IPS DF 4.7 (cell line): ENCODE measurements around the gene PADI6.
A peak's percentile ranks its signal among the peaks of the same experiment; 100 is the strongest.
"Not testable (repeated sequence)": the region's sequence is repeated elsewhere in the genome, so short reads cannot be mapped to it uniquely, and the experiment has no call there.

Experiments used
- DNase-seq: peaks from one replicate; pipeline ENCODE4 v3.0.0-alpha.2; 2013; ENCODE audit warnings: low spot score; ENCODE audit errors: extremely low read depth

The PADI6 gene

DNA sequence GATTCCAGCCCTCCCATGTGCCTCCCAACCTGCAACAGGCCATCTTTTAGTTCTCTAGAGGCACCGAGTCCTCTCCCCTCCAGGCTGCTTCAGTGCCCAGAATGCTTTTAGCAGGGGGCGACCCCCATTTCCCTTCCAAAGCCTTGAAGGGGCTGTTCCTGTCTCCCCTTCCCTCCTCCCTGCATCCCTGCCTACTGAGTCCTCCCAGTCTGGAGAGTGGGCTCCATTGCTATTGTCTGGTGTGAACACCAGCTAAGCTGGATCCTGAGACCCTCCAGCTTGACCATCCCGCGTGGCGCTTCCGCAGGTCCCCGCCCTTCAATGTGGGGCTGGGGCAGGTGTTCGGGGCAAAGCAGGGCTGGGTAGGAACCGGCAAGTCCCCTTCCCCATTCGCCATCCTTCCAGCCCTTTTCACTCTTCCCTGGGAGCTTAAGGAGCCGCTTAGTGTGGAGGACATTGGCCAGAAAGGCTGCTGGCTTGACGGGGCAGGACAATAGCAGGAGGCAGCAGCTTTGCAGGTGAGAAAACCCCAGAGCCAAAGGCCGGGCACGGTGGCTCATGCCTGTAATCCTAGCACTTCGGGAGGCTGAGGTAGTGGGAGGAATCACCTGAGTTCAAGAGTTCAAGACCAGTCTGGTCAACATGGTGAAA lies 32.2 kb downstream of the PADI6 start:
- DNase-seq: no peak

DNA sequence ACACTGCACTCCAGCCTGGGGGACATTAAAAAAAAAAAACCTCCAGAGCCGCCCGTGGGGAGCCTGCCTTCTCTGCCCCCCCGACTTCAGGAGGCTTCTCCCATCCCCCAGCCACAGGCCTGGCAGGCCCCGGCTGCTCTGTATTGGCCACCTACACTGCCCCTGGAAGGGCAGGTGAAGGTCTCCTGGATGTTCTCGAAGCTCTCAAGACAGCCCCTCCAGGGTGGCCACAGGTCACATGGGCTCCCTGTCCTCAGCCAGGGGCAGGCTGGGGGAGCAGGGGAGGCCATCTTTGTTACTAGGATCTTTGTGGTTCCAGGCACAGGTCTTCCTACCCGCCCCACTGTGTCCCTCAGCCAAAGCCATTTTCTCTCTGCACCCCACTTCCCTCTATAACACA lies 32.8 kb downstream of the PADI6 start:
- no peak for DNase-seq

DNA sequence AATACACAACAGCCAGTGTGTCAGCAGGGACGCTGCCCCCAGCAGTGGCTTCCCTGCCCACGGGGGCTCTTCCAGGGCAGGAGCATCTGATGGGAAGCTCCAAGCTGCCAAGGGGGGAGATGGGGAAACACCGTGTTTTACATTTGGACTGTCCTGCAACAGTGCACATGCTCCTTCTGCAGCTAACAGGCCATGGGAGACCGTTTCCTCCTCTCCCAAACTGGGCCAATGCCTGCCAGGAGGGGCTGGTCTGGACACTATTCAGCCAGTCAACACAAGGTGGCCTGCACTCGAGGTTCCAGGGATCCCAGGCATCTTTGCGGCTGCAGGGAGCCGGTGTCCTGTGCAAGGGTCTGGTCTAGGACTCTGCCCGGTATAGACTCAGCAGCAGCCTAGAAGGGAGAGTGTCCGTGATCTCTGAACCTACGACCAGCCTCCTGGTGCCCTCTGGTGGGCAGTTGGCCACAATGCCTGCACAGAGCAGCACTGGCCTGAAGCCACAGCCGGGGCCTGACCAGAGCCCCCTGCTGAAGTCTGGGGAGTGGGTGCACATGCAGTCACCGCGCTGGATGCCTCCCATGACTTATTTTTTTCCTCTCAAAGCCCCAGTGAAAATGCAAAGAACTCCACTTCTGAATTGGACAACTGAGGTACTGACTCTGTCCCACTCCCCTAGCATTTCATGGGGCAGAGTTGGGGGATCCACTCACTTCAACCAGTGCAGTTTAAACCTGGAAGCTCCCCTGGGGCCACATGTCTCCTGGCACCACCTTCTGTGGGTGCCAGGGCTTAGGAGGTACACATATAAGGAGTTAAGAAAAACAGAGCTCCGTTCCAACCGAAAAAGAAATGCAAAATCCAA lies 34.1 kb downstream of the PADI6 start:
- DNase-seq: peak; percentile 46

- not testable (repeated sequence) for DNase-seq
Measured at GRCh38 chr1:17406760-17407475, 34.9 kb downstream of the PADI6 start.

- DNase-seq: not testable (repeated sequence)
Measured at GRCh38 chr1:17407786-17408514, 36.0 kb downstream of the PADI6 start.

GRCh38 chr1:17409391-17409811 lies 37.4 kb downstream of the PADI6 start:
- DNase-seq: no peak

DNA sequence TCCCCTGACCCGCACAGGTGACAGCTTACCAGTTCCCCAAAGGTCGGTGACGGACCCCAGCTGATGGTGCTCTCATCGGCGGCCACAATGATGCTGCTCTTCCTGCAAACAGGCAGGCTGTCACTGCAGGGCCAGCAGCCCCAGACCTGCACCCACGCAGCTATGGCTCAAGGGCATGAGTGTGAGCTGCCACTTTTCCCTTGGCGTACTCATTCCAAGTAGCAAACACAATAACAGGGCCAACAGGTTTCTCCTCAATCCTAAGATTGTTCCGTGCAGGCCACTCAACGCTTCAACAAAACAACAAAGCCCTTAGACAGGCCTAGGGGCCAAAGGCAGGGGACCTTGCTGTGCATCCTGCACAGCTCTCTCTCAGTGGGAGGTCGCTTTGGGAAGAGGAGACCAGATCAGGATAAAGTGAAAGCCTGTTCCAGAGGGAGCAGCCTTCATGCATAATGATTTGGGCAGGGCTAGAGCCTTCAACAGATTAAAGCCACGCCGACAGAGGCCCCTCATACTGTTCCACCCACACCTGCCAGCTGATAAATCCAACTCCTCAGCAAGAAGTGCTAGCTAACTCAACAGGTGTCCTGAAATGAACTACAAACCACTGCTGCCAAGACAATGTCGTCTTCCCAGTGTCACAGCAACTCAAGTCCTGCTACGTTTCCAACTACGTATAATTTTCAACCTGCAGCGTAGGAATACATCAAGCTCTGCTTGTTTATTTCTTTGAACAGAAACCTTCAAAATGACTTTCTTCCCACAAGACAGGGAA lies 40.3 kb downstream of the PADI6 start:
- no peak for DNase-seq

DNA sequence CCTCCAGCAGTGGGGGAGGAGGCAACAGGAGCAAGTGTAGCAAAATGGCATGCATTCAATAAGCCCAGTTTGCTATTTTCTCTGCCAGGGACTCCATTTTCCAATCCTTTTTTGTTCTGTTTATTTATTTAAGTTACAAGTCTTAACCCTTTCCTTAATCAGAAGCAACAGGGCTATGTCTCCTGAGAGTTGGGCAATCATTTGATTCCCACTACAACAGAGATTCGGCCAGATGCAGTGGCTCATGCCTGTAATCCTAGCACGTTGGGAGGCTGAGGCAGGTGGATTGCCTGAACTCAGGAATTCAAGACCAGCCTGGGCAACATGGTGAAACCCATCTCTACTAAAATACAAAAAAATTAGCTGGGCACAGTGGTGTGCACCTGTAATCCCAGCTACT lies 42.0 kb downstream of the PADI6 start:
- no peak for DNase-seq

- DNase-seq: no peak
Measured at GRCh38 chr1:17416389-17416788, 44.4 kb downstream of the PADI6 start.

DNA sequence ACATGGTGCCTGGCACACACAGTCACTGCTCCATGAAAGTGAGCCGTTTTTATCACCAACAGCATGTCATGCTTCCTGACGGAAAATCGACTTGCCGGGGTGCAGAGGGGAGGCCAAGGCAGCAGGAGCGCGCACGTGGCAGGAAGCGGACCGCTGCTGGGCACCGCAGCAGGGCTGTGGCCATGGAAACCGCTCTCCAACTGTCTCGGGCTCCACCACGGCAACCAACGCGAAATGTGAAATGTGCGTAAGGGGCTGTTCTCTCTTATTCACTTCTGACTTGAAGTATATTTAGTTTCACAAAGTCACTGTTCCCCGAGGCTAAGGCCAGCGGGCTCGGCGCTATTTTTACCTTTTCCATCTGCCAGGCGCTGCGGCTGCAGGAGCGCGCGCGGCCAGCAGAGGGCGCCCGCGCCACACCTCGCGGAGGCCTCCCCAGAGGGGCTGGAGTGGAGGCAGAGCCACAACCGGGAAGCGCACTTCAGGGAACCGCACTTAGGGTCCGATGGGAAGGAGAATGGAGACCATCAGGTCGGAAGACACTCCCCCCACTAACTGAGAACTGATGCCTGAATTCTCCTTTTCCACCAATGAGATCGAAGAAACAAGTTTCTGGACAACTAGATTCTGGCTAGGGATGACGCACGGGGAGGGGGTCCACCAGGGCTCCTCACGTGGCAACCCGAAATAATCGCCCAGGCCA lies 47.8 kb downstream of the PADI6 start:
- DNase-seq: peak; percentile 66

DNA sequence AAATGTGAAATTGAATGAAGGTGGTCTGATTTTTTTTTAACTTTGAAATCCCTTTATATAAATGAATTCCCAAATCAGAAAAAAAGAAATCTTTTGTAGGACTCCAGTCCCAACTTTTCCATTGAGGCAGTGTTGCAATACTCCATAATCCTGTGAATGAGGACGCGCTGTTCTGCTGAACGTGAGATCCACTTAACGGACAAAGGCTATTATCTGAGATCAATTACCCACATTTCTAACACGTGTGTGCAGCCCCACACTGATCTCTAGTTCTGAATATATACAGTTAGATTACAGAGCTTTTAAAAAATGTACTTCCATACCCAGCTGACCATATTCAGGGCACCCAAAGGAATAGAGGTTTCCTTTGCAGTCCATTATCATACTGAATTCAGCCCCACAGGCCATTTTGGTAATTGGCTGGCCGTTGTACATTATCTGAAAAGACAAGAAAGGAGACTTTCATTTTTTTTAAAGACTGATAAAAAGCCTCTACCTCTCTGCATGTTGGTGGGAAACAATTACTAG lies 48.5 kb downstream of the PADI6 start:
- DNase-seq: no peak

DNA sequence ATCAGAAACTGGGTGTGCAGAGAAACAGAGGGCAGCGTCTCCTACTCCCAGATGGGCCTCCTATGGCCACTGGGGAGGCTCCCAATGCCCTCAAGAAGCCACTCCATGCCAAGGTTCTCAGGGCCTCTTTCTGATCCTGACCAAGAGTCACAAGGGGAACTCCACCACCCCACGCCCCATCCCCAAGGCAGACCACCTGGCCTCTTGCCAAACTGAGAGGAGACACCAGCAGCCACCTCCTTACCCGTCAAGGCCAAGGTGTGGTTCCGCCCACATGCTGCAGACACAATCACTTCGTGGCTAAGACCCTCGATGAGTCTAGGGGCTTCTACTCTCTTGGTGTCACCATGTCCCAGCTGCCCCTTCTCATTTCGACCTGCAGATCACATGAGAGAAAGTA lies 50.5 kb downstream of the PADI6 start:
- DNase-seq: no peak

DNA sequence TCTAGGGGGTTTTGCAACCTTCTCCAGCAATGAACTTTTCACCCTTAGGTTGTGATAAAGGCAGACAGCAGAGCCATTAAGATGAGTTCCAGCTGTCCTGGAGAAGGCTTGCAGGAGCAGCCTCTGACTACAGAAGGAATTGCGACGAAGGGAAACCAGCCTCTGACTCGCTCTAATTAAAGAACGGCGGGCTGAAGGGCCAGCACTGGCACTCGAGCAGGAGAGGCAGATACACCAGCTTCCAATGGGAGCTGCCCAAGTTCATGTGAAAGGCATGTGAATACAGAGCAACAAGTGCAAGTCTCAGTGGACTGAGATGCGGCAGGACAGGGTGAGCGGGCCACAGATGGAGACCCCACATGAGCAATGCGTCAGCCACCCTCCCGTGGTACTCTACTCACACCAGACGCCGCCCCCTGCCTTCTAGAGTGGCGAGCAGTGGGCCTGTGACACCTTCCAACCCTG lies 51.8 kb downstream of the PADI6 start:
- DNase-seq: no peak

GRCh38 chr1:17425806-17426600 lies 54.0 kb downstream of the PADI6 start:
- no peak for DNase-seq

- no peak for DNase-seq
Measured at GRCh38 chr1:17427696-17428660, 56.0 kb downstream of the PADI6 start.

GRCh38 chr1:17429183-17429582 lies 57.2 kb downstream of the PADI6 start:
- DNase-seq: no peak

GRCh38 chr1:17432412-17432811 lies 60.4 kb downstream of the PADI6 start:
- no peak for DNase-seq

DNA sequence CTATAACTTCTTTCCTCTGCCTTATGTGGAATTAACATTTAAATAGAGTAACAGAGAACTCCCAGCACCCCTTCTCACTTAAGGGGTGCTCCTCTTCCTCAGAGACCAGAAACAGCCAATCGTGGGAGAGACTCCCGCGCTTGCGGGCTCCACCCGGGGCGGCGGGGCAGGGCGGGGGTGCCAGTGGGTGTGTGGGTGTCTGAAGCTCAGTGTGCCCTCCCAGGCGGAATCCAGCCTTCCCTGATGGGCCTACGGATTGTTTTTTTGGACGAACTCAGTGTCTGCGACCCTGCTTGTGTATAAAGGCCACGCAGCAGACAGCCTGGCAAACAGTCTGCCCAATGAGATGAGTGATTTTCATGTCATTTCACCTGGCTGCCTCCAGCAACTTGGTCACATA lies 61.3 kb downstream of the PADI6 start:
- no peak for DNase-seq
